Adrenal gland (tissue), 5 donors: ENCODE measurements around the gene AGBL4.

Experiments
- CTCF ChIP-seq, 6 experiments: fragments of 450-650 bp in 4 of 6; fragments of 200-600 bp in 2 of 6; sonication (generic) in 1 of 6; IDR thresholded peaks; 1 replicate in 5 of 6; 2 replicates in 1 of 6; pipeline versions ENCODE4 v1.5.1 to v1.8.0; 2016 to 2021; ENCODE audit warnings: antibody characterized with exemption in 6 of 6, mild to moderate bottlenecking in 2 of 6, moderate library complexity in 1 of 6
- POLR2A ChIP-seq, 2 donors: fragments of 450-650 bp; IDR thresholded peaks; one replicate each; pipeline ENCODE4 v1.6.1; 2017; ENCODE audit warnings: antibody characterized with exemption in 2 of 2, mild to moderate bottlenecking in 2 of 2, moderate library complexity in 1 of 2
- donor health status: DM: no; HTN: no; CAD: no.

GRCh38 chr1:48582408-48582807 lies 1441.3 kb downstream of the AGBL4 start:
- TF ChIP-seq CTCF (IDR thresholded peaks at IDR 0.05) (no peak), POLR2A (IDR thresholded peaks at IDR 0.05) (no peak)
